GM12878 (cell line): ENCODE data around the gene PSMB10.

Experiments used
- BACH1 ChIP-seq: fragments of 450-650 bp; IDR thresholded peaks from 2 replicates; pipeline ENCODE4 v1.6.1; 2017; ENCODE audit warnings: mild to moderate bottlenecking, borderline replicate concordance
- CTCF ChIP-seq, 3 experiments: IDR thresholded peaks in 2 of 3; conservative IDR thresholded peaks in 1 of 3; 2 replicates each; pipeline ENCODE4 v1.5.1; 2011; ENCODE audit warnings: low read depth in 3 of 3, low read length in 3 of 3, mild to moderate bottlenecking in 3 of 3, control low read depth in 2 of 3, moderate library complexity in 2 of 3, inconsistent platforms in 1 of 3, mixed read lengths in 1 of 3; ENCODE audit not compliant: control insufficient read depth in 2 of 3, insufficient read depth in 1 of 3; ENCODE audit errors: extremely low read depth in 1 of 3
- ESRRA ChIP-seq: IDR thresholded peaks from 2 replicates; pipeline ENCODE4 v1.6.1; 2012; ENCODE audit warnings: mild to moderate bottlenecking, low read length, improper control_type of control experiment
- EZH2 ChIP-seq: IDR thresholded peaks from 2 replicates; pipeline ENCODE4 v1.6.1; 2012; ENCODE audit warnings: low read depth, mild to moderate bottlenecking, control low read depth, inconsistent platforms, low read length, borderline replicate concordance; ENCODE audit not compliant: control insufficient read depth
- HCFC1 ChIP-seq: fragments of 150-350 bp; IDR thresholded peaks from 2 replicates; pipeline ENCODE4 v1.6.1; 2014; ENCODE audit warnings: low read length
- HDAC2 ChIP-seq: fragments of 200-600 bp; sonication (generic); IDR thresholded peaks from 2 replicates; pipeline ENCODE4 v1.6.1; 2017
- REST ChIP-seq: IDR thresholded peaks from 2 replicates; pipeline ENCODE4 v1.6.1; 2012; ENCODE audit warnings: mild to moderate bottlenecking, low read depth, low read length
- SPI1 ChIP-seq: IDR thresholded peaks from 2 replicates; pipeline ENCODE4 v1.6.1; 2011; ENCODE audit warnings: low read depth, mild to moderate bottlenecking, low read length, moderate library complexity, borderline replicate concordance; ENCODE audit not compliant: insufficient read depth
- YBX1 ChIP-seq: fragments of 450-650 bp; IDR thresholded peaks from 2 replicates; pipeline ENCODE4 v1.6.1; 2016; ENCODE audit warnings: antibody characterized with exemption
- YY1 ChIP-seq: IDR thresholded peaks from 2 replicates; pipeline ENCODE4 v1.6.1; 2011; ENCODE audit warnings: low read depth, mild to moderate bottlenecking, low read length
- ZBTB33 ChIP-seq: fragments of 450-650 bp; IDR thresholded peaks from 2 replicates; pipeline ENCODE4 v1.6.1; 2017; ENCODE audit warnings: mild to moderate bottlenecking

GRCh38 chr16:67946128-67946569 is 9.5 kb upstream of the PSMB10 start:
- TF ChIP-seq REST (no peak), CTCF (IDR thresholded peaks at IDR 0.05 in 2 of 3, conservative IDR thresholded peaks at IDR 0.05 in 1 of 3; ENCODE audit: control insufficient read depth in 2 of 3, extremely low read depth in 1 of 3, insufficient read depth in 1 of 3, low read depth in 3 of 3, low read length in 3 of 3) (no peak), YY1 (no peak), SPI1 (no peak), HDAC2 (no peak), BACH1 (no peak), ESRRA (no peak), ZBTB33 (no peak), EZH2 (no peak), YBX1 (no peak), HCFC1 (no peak)
